Suprapubic skin (tissue), 3 donors: ENCODE results near the gene POLR3E.

Experiments
- EP300 ChIP-seq: sonication (generic); formaldehyde crosslinking; IDR thresholded peaks from one replicate; pipeline ENCODE4 v1.6.1; 2017; ENCODE audit warnings: antibody characterized with exemption
- TF ChIP-seq, protein P1 (sequence below), 2 donors: fragments of 200-600 bp in 1 of 2; fragments of 450-650 bp in 1 of 2; sonication (generic) in 1 of 2; IDR thresholded peaks; one replicate each; pipeline ENCODE4 v1.5.1; 2016 to 2019; ENCODE audit warnings: antibody characterized with exemption in 2 of 2, mild to moderate bottlenecking in 1 of 2, moderate library complexity in 1 of 2

GRCh38 chr16:22314661-22315626 is 17.7 kb downstream of the POLR3E start:
- TF ChIP-seq, protein P1, sequence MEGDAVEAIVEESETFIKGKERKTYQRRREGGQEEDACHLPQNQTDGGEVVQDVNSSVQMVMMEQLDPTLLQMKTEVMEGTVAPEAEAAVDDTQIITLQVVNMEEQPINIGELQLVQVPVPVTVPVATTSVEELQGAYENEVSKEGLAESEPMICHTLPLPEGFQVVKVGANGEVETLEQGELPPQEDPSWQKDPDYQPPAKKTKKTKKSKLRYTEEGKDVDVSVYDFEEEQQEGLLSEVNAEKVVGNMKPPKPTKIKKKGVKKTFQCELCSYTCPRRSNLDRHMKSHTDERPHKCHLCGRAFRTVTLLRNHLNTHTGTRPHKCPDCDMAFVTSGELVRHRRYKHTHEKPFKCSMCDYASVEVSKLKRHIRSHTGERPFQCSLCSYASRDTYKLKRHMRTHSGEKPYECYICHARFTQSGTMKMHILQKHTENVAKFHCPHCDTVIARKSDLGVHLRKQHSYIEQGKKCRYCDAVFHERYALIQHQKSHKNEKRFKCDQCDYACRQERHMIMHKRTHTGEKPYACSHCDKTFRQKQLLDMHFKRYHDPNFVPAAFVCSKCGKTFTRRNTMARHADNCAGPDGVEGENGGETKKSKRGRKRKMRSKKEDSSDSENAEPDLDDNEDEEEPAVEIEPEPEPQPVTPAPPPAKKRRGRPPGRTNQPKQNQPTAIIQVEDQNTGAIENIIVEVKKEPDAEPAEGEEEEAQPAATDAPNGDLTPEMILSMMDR (IDR thresholded peaks at IDR 0.05) = no peak
- TF ChIP-seq EP300 = no peak
